ENCODE results near the gene EI24.

- no peak for TF ChIP-seq CTCF (optimal IDR thresholded peaks at IDR 0.05 in 1 of 3, IDR thresholded peaks at IDR 0.05 in 1 of 3, conservative IDR thresholded peaks at IDR 0.05 in 1 of 3; ENCODE audit: extremely low read depth in 1 of 3, insufficient read depth in 2 of 3, low read length in 3 of 3)
- TF ChIP-seq EZH2 (IDR thresholded peaks at IDR 0.05; ENCODE audit: low read length): no peak
These were observed 36.6 kb upstream of the EI24 start for GRCh38 chr11:125532668-125533067.

All from keratinocyte (primary cell).